ENCODE data around the gene MLIP. TPM values are rescaled to one million over a fixed set of nuclear protein-coding genes. Genes with fewer than 3 reads are reported as not detected.

The MLIP gene
- polyA plus RNA-seq, 12 donors, result 21.8 to 76.6 (median 61.5) TPM; not detected in 1

Other genes with a start within 250 kb of the MLIP start
- gene TINAG, start 197.0 kb downstream of the MLIP start, polyA plus RNA-seq (ENCODE audit: insufficient read length in 12 of 12), result under 1 TPM in 1 of 12 donors, not detected in 11; 0.09 TPM